Measurements from ENCODE around the gene TAGLN2. TPM values are rescaled to one million over a fixed set of nuclear protein-coding genes. Genes with fewer than 3 reads are reported as not detected.
A peak's percentile ranks its signal among the peaks of the same experiment; 100 is the strongest.

TAGLN2 gene
- total and polyA plus RNA-seq, 2 experiments from 2014 or later = 122 to 292 TPM

DNA sequence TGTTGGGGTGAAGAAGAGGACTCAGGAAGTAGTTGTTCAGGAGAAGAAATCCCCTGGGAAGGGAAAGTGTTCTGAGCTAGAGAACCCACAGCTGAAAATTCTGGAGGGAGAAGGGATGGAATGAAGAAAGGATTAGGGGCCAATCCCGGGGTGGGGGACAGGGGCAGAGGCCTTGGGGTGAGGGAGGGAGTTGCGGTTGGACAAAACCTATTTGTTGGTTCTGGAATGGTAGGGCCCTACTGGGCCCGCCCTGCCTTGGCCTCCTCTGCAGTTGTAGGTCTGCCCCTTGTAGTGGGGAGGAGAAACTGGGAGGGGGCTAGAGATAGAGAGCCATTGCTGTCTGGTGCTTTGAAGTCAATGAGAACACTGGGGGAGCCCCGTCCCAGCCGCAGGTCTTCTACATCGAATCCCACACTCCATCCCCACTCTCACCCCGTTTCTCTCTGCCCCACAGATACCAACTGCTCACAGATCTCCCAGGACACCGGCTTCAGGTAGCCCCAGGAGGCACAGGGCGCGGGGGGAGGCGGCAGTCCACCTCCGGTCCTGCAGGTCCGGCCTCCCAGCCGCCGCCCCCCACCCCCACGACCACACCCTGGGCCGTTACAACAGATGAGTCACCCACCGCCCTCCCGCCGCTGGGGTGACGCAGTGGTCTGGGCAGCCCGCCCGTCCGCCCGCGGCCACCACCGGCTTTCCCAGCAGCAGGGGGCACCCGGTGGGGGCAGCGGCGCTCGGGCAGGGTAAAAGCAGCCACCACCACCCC lies 1.1 kb downstream of the TAGLN2 start:
- H3K9me3 ChIP-seq (ENCODE audit: low read depth) = no peaks in the 10 kb centered on the region
- H3K79me2 ChIP-seq = peaks cover 26% of the 10 kb centered on the region
- peak; percentile 92 for DNase-seq (ENCODE audit: low spot score)
- no peaks in the 10 kb centered on the region for H4K20me1 ChIP-seq (ENCODE audit: insufficient read depth, poor library complexity, severe bottlenecking)
- H3K4me3 ChIP-seq = peak overlapping the region; percentile 50
- H3K4me2 ChIP-seq = peak overlapping the region; percentile 96
- TF ChIP-seq, protein P1, sequence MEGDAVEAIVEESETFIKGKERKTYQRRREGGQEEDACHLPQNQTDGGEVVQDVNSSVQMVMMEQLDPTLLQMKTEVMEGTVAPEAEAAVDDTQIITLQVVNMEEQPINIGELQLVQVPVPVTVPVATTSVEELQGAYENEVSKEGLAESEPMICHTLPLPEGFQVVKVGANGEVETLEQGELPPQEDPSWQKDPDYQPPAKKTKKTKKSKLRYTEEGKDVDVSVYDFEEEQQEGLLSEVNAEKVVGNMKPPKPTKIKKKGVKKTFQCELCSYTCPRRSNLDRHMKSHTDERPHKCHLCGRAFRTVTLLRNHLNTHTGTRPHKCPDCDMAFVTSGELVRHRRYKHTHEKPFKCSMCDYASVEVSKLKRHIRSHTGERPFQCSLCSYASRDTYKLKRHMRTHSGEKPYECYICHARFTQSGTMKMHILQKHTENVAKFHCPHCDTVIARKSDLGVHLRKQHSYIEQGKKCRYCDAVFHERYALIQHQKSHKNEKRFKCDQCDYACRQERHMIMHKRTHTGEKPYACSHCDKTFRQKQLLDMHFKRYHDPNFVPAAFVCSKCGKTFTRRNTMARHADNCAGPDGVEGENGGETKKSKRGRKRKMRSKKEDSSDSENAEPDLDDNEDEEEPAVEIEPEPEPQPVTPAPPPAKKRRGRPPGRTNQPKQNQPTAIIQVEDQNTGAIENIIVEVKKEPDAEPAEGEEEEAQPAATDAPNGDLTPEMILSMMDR (IDR thresholded peaks at IDR 0.05; ENCODE audit: poor library complexity) = no peak
- TF ChIP-seq EZH2phosphoT487 (IDR thresholded peaks at IDR 0.05; ENCODE audit: low read depth, severe bottlenecking, unreplicated experiment) = no peak
- no peak for TF ChIP-seq EZH2 (IDR thresholded peaks at IDR 0.05; ENCODE audit: borderline replicate concordance)
- no peaks in the 10 kb centered on the region for H3K9me2 ChIP-seq (replicated peaks; ENCODE audit: insufficient read depth)
- H3K27ac ChIP-seq = peak overlapping the region; percentile 95
- H3K4me1 ChIP-seq (ENCODE audit: insufficient read depth) = peaks cover 28% of the 10 kb centered on the region
- peak overlapping the region; percentile 42 for H2AFZ ChIP-seq
- H3K27me3 ChIP-seq = no peaks in the 10 kb centered on the region
- WGBS (ENCODE audit: low lambda C conversion rate, missing lambda C conversion rate) = 11% methylated on average over 15 of the region's 31 CpGs
- no peaks in the 10 kb centered on the region for H3K36me3 ChIP-seq (replicated peaks; ENCODE audit: insufficient read depth, low read depth)

DNA sequence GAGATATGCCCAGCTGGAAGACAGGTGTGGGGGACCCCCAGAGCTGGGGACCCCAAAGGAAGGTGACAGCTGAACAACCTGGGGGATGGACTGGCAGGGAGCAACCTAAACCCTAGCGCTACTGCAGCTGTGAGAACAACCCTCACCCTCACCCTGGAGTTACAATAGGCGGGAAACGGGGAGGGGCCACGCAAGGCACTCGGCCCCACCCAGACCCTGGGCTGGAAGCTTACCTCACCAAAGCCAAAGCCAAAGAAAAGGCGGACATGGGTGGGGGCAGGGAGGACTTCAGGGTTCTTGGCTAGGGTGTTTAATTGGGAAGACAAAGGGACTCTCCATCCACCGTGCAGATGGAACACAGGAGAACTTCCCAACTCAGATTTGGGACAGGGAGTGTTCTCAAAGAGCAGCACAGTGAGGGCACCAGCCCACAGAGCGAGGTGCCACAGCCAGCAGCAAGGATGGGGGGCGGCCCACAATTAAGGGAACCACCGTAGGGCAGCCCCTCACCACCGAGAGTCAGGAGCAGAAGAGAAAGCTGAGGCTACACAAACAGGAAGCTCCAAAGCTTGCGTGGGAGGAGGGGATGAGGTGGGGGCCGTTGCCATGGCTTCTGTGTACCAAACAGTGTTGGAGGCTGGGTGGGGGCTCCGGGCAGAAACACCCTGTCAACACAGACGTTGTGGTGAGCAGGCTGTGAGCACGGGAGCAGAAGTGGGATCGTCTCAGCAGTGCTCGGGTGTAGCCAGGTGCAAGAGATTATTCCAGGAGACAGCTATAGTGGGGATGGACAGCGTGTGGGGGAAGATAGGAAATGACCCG lies 1.9 kb downstream of the TAGLN2 start:
- H3K9me2 ChIP-seq (replicated peaks; ENCODE audit: insufficient read depth) = no peaks in the 10 kb centered on the region
- H3K36me3 ChIP-seq (replicated peaks; ENCODE audit: insufficient read depth, low read depth) = no peaks in the 10 kb centered on the region
- H3K4me3 ChIP-seq = no peak overlapping the region
- WGBS (ENCODE audit: low lambda C conversion rate, missing lambda C conversion rate) = 31% methylated on average over 19 of the region's 20 CpGs
- peaks cover 28% of the 10 kb centered on the region for H3K4me1 ChIP-seq (ENCODE audit: insufficient read depth)
- no peak overlapping the region for H2AFZ ChIP-seq
- DNase-seq (ENCODE audit: low spot score) = peak; percentile 87
- no peak for TF ChIP-seq EZH2 (IDR thresholded peaks at IDR 0.05; ENCODE audit: borderline replicate concordance)
- no peaks in the 10 kb centered on the region for H3K9me3 ChIP-seq (ENCODE audit: low read depth)
- H3K27ac ChIP-seq = peak overlapping the region; percentile 95
- peak overlapping the region; percentile 96 for H3K4me2 ChIP-seq
- H3K79me2 ChIP-seq = peaks cover 26% of the 10 kb centered on the region
- H3K27me3 ChIP-seq = no peaks in the 10 kb centered on the region
- no peaks in the 10 kb centered on the region for H4K20me1 ChIP-seq (ENCODE audit: insufficient read depth, poor library complexity, severe bottlenecking)

DNA sequence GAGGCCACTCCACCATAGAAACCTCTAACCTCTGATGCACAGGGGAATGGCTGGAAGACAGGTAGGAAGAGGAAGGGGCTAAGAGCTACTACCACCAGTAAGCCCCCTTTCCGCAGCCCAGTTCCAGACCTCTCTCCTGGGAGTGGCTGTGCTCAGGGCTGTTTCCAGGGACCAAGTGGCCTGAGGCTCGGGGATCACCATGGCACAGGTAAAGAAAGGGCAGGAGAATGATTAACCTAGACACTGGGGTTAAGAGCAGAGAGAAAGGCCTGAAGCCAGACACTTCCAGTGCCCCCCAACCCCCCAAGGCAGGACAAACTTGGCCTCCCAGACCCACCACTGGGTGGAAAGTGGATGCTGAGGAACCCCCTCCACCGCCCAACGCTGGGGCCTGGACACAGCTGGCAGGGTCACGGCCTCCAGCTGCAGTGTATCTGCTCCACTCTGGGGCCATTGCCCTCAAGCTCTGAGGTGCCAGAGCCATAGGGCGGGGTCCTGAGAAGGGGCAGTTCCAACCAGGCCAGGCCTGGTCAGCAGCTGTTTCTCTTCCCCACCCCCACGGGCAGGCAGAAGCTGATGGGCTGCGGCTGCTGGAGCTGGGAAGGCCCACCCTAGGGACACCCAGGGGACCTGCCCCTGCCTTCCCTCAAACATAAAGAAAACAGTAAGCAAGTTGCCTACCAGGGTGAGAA lies 2.6 kb downstream of the TAGLN2 start:
- peak overlapping the region; percentile 95 for H3K27ac ChIP-seq
- no peaks in the 10 kb centered on the region for H4K20me1 ChIP-seq (ENCODE audit: insufficient read depth, poor library complexity, severe bottlenecking)
- H3K36me3 ChIP-seq (replicated peaks; ENCODE audit: insufficient read depth, low read depth) = no peaks in the 10 kb centered on the region
- H3K9me3 ChIP-seq (ENCODE audit: low read depth) = no peaks in the 10 kb centered on the region
- H3K9me2 ChIP-seq (replicated peaks; ENCODE audit: insufficient read depth) = no peaks in the 10 kb centered on the region
- H3K4me1 ChIP-seq (ENCODE audit: insufficient read depth) = peaks cover 28% of the 10 kb centered on the region
- H3K79me2 ChIP-seq = peaks cover 26% of the 10 kb centered on the region
- no peaks in the 10 kb centered on the region for H3K27me3 ChIP-seq
- H2AFZ ChIP-seq = no peak overlapping the region
- peak overlapping the region; percentile 96 for H3K4me2 ChIP-seq
- WGBS (ENCODE audit: low lambda C conversion rate, missing lambda C conversion rate) = 67% methylated on average over 8 of the region's 8 CpGs
- peak; percentile 55 for DNase-seq (ENCODE audit: low spot score)
- TF ChIP-seq EZH2 (IDR thresholded peaks at IDR 0.05; ENCODE audit: borderline replicate concordance) (no peak), EZH2phosphoT487 (IDR thresholded peaks at IDR 0.05; ENCODE audit: low read depth, severe bottlenecking, unreplicated experiment) (no peak)
- TF ChIP-seq, protein P1 (IDR thresholded peaks at IDR 0.05; ENCODE audit: poor library complexity) = no peak
- H3K4me3 ChIP-seq = no peak overlapping the region

Measured in hepatocyte (in vitro differentiated cells).